ENCODE measurements around the gene FTO.

FTO gene

DNA sequence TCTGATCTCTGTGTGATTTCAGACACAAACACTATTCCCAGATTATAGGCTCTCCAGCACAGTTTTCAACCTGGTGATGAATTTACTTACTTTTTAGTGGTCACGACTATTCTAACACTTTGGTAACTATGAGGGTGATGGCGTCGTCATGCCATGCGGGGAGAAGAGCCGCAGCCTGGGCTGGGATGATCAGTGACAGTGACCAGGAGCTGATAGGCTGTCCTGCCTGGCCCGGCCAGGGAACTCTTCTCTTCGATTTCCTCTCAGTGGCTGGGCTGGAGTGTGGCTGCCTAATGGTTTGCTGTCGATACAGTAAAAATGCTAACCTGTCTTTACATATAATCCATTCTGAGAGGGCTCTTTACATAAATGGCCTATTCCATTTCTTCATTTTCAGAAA, 469.5 kb downstream of the FTO start:
- Histone ChIP-seq H3K4me3 (ENCODE audit: low read depth in 1 of 2, low read length in 1 of 2) (no peak overlapping the region), H3K27me3 (peaks cover 10% of the 10 kb centered on the region), H3K36me3 (no peaks in the 10 kb centered on the region), H3K9me3 (no peaks in the 10 kb centered on the region), H3K4me1 (ENCODE audit: control insufficient read depth in 1 of 2, insufficient read depth in 1 of 2, low read depth in 1 of 2, low read length in 1 of 2) (peaks cover 14 to 31% of the 10 kb centered on the region in 2 experiments), H3K27ac (no peak overlapping the region)
- TF ChIP-seq, protein P1, sequence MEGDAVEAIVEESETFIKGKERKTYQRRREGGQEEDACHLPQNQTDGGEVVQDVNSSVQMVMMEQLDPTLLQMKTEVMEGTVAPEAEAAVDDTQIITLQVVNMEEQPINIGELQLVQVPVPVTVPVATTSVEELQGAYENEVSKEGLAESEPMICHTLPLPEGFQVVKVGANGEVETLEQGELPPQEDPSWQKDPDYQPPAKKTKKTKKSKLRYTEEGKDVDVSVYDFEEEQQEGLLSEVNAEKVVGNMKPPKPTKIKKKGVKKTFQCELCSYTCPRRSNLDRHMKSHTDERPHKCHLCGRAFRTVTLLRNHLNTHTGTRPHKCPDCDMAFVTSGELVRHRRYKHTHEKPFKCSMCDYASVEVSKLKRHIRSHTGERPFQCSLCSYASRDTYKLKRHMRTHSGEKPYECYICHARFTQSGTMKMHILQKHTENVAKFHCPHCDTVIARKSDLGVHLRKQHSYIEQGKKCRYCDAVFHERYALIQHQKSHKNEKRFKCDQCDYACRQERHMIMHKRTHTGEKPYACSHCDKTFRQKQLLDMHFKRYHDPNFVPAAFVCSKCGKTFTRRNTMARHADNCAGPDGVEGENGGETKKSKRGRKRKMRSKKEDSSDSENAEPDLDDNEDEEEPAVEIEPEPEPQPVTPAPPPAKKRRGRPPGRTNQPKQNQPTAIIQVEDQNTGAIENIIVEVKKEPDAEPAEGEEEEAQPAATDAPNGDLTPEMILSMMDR (IDR thresholded peaks at IDR 0.05), result no peak

DNA sequence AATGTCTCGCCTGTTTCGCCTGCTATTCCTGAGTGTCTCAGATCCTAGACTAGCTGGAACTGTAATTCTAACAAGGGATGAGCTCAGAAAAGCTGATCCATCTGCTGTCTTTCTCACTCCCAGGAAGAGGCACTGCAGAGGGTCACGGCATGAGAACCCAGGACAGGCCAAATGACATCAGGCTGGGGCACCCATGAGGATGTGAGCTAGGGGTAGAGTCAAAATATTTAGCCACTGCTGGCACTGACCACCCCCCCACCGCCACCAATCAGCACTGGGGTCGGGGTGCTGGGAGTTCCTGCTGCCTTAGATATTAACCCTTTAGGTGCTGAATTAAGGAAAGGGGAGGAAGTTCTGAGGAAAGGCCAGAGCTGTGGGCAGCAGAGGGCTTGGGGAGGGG, 470.2 kb downstream of the FTO start:
- Histone ChIP-seq H3K4me1 (ENCODE audit: control insufficient read depth in 1 of 2, insufficient read depth in 1 of 2, low read depth in 1 of 2, low read length in 1 of 2) (peaks cover 14 to 31% of the 10 kb centered on the region in 2 experiments), H3K4me3 (ENCODE audit: low read depth in 1 of 2, low read length in 1 of 2) (no peak overlapping the region), H3K27ac (no peak overlapping the region), H3K36me3 (no peaks in the 10 kb centered on the region), H3K27me3 (peaks cover 10% of the 10 kb centered on the region), H3K9me3 (no peaks in the 10 kb centered on the region)
- TF ChIP-seq, protein P1 (IDR thresholded peaks at IDR 0.05), result no peak

DNA sequence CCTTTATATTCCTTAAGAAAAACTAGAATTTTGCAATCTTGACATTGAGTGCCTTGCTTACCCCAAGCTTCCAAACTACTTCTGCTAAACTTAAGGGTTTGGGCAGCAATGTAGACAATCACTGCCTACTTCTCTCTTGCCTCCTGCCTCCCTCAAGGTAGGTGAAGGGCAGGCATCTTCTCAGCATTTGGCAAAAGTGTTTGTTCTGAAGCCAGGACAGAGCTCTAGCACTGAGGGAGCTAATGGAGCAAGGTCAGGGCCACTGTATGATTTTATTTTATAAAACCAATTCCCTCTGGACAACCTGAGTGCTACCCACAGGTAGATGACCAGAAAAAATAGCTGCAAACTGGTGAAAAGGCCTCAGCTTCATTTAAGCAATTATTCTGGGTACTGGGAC, 470.8 kb downstream of the FTO start:
- peaks cover 10% of the 10 kb centered on the region for H3K27me3 ChIP-seq
- TF ChIP-seq, protein P1 (IDR thresholded peaks at IDR 0.05), result no peak

DNA sequence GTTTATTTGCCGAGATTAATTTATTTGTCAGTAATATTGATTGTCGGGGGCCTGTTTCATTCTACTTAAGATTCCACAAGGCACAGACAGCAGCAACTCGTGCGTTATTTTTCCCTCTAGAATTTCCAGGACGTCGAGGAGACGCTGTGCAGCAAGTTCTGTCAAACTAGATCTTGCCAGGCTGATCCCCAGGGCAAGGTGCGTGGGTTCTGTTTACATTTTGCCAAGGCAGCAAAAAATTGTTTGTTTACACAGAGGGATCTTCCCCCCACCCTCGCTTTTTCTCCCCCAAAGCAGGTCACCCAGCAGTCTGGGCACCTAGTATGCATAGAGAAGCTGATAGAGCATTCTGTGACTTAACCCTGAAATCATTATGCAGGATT, 471.2 kb downstream of the FTO start:
- Histone ChIP-seq H3K36me3 (no peaks in the 10 kb centered on the region), H3K4me3 (ENCODE audit: low read depth in 1 of 2, low read length in 1 of 2) (no peak overlapping the region), H3K27ac (no peak overlapping the region), H3K4me1 (ENCODE audit: control insufficient read depth in 1 of 2, insufficient read depth in 1 of 2, low read depth in 1 of 2, low read length in 1 of 2) (peaks cover 14 to 31% of the 10 kb centered on the region in 2 experiments), H3K27me3 (peaks cover 10% of the 10 kb centered on the region), H3K9me3 (no peaks in the 10 kb centered on the region)
- TF ChIP-seq, protein P1 (IDR thresholded peaks at IDR 0.05), result no peak

More for the DNA sequence above, 470.8 kb downstream of the FTO start:
- H3K4me3 ChIP-seq (ENCODE audit: low read depth in 1 of 2, low read length in 1 of 2), result no peak overlapping the region
- H3K27ac ChIP-seq, result no peak overlapping the region
- H3K9me3 ChIP-seq, result no peaks in the 10 kb centered on the region
- peaks cover 14 to 31% of the 10 kb centered on the region in 2 experiments for H3K4me1 ChIP-seq (ENCODE audit: control insufficient read depth in 1 of 2, insufficient read depth in 1 of 2, low read depth in 1 of 2, low read length in 1 of 2)
- no peaks in the 10 kb centered on the region for H3K36me3 ChIP-seq

DNA sequence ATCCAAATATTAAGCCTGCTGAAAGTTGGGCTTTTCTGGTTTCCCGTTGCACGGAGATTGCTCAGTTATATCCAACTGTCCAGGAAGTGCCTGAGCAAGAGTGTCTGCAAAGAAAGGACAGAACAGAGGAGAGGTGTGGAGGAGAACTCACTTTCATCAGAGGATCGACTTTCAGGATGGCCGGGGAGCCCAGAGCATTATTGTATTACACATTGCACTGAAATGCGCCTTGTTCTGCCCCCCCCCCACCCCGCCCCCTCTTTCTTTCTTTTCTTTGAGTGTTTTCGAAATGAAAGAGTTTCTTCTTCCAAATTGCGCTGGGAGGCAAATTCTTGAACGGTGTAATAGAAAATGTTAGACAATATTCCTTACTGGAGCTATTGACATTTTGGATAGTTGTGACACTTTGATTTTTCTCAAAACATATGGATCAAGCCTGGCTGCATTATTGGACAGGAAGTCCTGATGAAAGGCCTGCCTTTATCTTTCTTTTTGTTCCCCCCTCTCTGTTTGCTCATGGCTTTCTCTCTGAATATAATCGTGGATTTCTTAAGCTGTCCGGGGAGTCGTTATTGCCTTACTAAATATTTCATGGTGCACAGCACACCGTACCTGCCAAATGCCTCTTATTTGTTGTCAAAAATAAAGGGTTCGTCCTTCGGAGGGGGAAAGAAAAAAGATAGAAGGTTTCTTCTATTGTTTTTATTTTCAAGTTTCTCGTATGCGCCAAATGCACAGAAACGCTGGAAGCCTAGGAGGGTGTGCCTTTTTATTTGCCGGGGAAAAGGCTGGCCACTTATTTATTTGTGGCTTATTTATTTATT, 471.8 kb downstream of the FTO start:
- H3K4me1 ChIP-seq (ENCODE audit: control insufficient read depth in 1 of 2, insufficient read depth in 1 of 2, low read depth in 1 of 2, low read length in 1 of 2), result peaks cover 14 to 31% of the 10 kb centered on the region in 2 experiments
- no peak overlapping the region for H3K27ac ChIP-seq
- H3K27me3 ChIP-seq, result peaks cover 10% of the 10 kb centered on the region
- TF ChIP-seq, protein P1 (IDR thresholded peaks at IDR 0.05), result no peak
- no peaks in the 10 kb centered on the region for H3K36me3 ChIP-seq
- no peaks in the 10 kb centered on the region for H3K9me3 ChIP-seq
- peak overlapping the region in 1 of 2 experiments; percentile 32 for H3K4me3 ChIP-seq (ENCODE audit: low read depth in 1 of 2, low read length in 1 of 2)

All from neutrophil (primary cell).